AG04449 (cell line): ENCODE data around the gene NDUFA8.

Experiments used
- CTCF ChIA-PET: fragments of 350-600 bp; formaldehyde crosslinking; extraction: SDS; loops from one replicate; lab custom pipeline; 2021; ENCODE audit warnings: antibody characterized with exemption; lab: Yijun Ruan, JAX
- POLR2A ChIA-PET: fragments of 400-600, 350-600 bp; formaldehyde crosslinking; extraction: SDS; loops from one replicate; lab custom pipeline; 2020; ENCODE audit warnings: antibody characterized with exemption, inconsistent platforms; lab: Yijun Ruan, JAX
- DNase-seq: peaks from one replicate; pipeline ENCODE4 v3.0.0-alpha.2; 2010; ENCODE audit warnings: low read depth, low spot score
- H3K4me3 ChIP-seq: 2 replicates; pipeline ENCODE4 v1.5.1; 2011; ENCODE audit warnings: low read depth, mild to moderate bottlenecking, control low read depth, low read length
- CTCF ChIP-seq: IDR thresholded peaks from one replicate; pipeline ENCODE4 v1.5.1; 2011; ENCODE audit warnings: mild to moderate bottlenecking, moderate library complexity, low read length, control low read depth, inconsistent platforms; ENCODE audit not compliant: insufficient read depth; ENCODE audit errors: missing control alignments

Gene NDUFA8

GRCh38 chr9:122132539-122132938 lies 27.0 kb downstream of the NDUFA8 start:
- ChIA-PET POLR2A (no interaction called here), CTCF (interaction anchor here (0.9 to 10.2 kb wide), 7 partner anchors 9 to 220 kb away, joined by 3 to 122 read pairs (median 3); no protein-coding TSS in a partner anchor)
- no peak for DNase-seq
- TF ChIP-seq CTCF: no peak
- H3K4me3 ChIP-seq: no peak overlapping the region

DNA sequence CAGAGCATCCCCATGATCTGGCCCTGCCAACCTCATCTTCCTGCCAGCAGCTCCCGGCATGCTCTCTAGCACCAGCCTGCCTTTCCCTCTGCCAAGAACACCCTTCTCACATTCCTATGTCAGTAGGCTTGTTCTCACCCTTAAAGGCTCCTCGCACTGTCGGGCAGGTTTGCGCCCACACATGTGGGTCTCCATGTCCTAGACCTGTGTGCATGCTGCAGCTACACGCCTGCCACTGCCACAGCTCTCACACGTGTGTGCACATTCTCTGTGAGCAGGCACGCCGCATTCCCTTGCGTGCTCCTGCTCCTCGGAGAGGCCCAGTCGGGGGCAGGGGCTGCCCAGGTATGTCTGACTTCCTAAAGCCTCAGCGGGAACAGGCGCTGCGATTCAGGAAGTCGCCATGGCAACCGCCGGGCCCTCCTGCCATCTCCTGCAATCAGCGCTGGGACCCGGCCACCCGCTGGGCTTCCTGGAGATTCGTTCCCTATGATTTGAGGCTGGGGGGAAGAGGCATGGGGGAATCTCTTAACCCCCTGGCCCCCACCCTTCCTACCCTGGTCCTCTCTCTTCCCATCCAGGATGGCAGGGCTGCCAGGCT lies 28.1 kb downstream of the NDUFA8 start:
- ChIA-PET POLR2A (no interaction called here), CTCF (interaction anchor here (1.4 to 10.2 kb wide), 3 partner anchors 8 to 16 kb away, joined by 3 to 122 read pairs (median 3); no protein-coding TSS in a partner anchor)
- no peak for DNase-seq
- no peak overlapping the region for H3K4me3 ChIP-seq
- no peak for TF ChIP-seq CTCF

- CTCF ChIA-PET: interaction anchor here (10.2 kb wide), 1 partner anchor 7 kb away, joined by 122 read pairs; no protein-coding TSS in a partner anchor
- DNase-seq: no peak
- POLR2A ChIA-PET: no interaction called here
- TF ChIP-seq CTCF: no peak
- H3K4me3 ChIP-seq: no peak overlapping the region
Observed at GRCh38 chr9:122130837-122131236, 28.7 kb downstream of the NDUFA8 start.

GRCh38 chr9:122129969-122130368 lies 29.6 kb downstream of the NDUFA8 start:
- no peak overlapping the region for H3K4me3 ChIP-seq
- TF ChIP-seq CTCF: no peak
- no peak for DNase-seq
- CTCF ChIA-PET: interaction anchor here (1.5 to 24.0 kb wide), 3 partner anchors 9 to 216 kb away, joined by 4 to 831 read pairs (median 692); partner anchors contain the start of gene TTLL11
- POLR2A ChIA-PET: no interaction called here

GRCh38 chr9:122128969-122129343 lies 30.6 kb downstream of the NDUFA8 start:
- CTCF ChIA-PET: interaction anchor here (0.8 to 24.0 kb wide), 4 partner anchors 8 to 217 kb away, joined by 4 to 831 read pairs (median 348); partner anchors contain the start of gene TTLL11
- no peak for DNase-seq
- no peak for TF ChIP-seq CTCF
- POLR2A ChIA-PET: no interaction called here
- H3K4me3 ChIP-seq: no peak overlapping the region

DNA sequence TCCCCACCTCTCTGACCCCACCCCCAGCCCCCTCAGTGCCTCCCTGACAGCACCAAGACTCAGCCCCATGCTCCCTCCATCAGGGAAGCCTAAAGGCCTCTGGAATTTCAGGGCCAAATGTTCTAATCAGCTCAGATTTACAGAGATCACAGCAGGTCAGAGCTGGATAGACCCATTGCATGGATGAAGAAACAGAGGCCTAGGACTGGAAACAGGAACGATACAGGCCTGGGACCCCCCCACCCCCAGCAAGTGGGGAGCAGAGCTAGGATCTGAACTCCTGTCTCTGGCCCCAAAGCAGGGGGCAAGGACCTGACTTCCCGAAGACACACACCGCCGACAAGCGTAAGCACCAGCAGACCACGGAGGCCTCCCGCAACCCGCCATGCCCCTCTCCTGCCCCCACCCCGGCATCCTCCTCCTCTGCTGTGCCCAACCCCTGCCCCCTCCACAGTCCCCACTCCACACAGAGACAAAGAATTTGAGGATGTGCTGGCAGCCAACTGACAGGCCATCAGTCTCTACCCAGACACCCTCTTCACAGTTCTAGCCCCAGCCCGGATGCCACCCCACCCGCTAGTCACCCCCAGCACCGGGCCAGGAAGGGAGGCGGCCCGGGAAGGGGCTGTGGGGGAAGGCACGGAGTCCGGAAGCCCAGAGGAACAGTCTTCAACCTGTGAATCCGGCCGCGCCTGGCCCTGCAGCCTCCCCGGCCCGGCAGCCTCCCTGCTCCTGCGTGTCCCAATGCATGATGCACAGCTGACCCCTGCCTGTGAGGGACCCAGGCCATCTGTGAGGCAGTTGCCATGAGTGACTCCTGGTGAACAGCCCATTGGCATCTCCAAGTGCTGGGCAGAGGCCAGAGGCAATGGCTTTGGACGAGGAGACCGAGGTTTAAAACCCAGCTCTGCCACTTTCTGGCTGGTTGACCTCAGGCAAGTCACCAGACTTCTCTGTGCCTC lies 31.3 kb downstream of the NDUFA8 start:
- TF ChIP-seq CTCF: no peak
- H3K4me3 ChIP-seq: no peak overlapping the region
- no peak for DNase-seq
- CTCF ChIA-PET: interaction anchor here (0.8 to 24.0 kb wide), 7 partner anchors 7 to 217 kb away, joined by 3 to 831 read pairs (median 4); partner anchors contain the start of genes MRRF, RBM18 and TTLL11
- POLR2A ChIA-PET: interaction anchor here (0.6 kb wide), 1 partner anchor 17 kb away, joined by 4 read pairs; no protein-coding TSS in a partner anchor
